Measurements from ENCODE around the gene DDX27. TPM values are rescaled to one million over a fixed set of nuclear protein-coding genes. Genes with fewer than 3 reads are reported as not detected.

Gene DDX27
- total and polyA plus RNA-seq, 2 of the 13 experiments (the other 11 are each of a cell fraction or from before 2014, with no cell fraction given) = 42.6 to 72.8 TPM

DNA sequence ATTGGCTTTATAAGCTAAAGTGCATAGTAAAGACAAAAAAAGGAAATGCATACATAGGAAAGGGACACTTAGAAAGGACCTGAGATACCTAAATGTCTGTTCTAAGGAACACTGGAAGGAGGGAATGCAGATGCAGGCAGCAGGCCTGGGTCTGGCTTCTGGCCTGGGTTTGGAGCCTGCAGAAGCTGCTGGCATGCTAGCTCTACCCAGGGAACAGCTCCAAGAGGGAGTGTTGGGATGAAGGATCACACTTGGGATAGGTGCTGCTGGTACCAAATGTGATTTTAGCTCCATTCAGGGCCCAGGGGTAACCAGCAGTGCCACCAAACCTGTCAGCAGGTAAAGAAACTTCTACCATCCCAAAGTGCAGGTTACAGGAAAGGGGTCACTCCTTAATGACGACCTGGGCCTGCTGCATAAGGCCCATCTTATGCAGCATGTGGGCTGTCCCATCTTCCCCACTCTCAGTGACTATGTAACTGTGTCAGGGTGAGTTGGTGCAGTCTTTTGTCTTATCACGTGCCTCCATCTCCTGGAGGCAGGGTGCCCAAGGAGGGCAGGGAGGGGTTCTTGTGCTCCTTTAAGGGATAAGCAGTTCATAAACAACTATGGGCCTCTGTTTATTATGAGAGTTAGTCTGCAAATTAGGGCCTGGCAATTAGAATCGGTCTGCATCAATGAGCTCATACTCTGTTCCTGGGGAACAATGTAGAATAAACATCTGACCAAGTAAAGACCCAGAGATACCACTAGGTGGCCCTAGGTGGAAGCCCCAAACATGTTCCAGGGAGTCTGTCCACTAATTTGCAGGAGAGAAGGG lies 26.9 kb downstream of the DDX27 start (continued):
- TF ChIP-seq, protein P1, sequence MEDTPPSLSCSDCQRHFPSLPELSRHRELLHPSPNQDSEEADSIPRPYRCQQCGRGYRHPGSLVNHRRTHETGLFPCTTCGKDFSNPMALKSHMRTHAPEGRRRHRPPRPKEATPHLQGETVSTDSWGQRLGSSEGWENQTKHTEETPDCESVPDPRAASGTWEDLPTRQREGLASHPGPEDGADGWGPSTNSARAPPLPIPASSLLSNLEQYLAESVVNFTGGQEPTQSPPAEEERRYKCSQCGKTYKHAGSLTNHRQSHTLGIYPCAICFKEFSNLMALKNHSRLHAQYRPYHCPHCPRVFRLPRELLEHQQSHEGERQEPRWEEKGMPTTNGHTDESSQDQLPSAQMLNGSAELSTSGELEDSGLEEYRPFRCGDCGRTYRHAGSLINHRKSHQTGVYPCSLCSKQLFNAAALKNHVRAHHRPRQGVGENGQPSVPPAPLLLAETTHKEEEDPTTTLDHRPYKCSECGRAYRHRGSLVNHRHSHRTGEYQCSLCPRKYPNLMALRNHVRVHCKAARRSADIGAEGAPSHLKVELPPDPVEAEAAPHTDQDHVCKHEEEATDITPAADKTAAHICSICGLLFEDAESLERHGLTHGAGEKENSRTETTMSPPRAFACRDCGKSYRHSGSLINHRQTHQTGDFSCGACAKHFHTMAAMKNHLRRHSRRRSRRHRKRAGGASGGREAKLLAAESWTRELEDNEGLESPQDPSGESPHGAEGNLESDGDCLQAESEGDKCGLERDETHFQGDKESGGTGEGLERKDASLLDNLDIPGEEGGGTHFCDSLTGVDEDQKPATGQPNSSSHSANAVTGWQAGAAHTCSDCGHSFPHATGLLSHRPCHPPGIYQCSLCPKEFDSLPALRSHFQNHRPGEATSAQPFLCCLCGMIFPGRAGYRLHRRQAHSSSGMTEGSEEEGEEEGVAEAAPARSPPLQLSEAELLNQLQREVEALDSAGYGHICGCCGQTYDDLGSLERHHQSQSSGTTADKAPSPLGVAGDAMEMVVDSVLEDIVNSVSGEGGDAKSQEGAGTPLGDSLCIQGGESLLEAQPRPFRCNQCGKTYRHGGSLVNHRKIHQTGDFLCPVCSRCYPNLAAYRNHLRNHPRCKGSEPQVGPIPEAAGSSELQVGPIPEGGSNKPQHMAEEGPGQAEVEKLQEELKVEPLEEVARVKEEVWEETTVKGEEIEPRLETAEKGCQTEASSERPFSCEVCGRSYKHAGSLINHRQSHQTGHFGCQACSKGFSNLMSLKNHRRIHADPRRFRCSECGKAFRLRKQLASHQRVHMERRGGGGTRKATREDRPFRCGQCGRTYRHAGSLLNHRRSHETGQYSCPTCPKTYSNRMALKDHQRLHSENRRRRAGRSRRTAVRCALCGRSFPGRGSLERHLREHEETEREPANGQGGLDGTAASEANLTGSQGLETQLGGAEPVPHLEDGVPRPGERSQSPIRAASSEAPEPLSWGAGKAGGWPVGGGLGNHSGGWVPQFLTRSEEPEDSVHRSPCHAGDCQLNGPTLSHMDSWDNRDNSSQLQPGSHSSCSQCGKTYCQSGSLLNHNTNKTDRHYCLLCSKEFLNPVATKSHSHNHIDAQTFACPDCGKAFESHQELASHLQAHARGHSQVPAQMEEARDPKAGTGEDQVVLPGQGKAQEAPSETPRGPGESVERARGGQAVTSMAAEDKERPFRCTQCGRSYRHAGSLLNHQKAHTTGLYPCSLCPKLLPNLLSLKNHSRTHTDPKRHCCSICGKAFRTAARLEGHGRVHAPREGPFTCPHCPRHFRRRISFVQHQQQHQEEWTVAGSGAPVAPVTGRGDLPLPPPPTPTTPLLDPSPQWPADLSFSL (CRISPR knock-in tag; IDR thresholded peaks at IDR 0.05) = no peak
- TF ChIP-seq GATA4 (IDR thresholded peaks at IDR 0.05; ENCODE audit: borderline replicate concordance, low read depth) (no peak), CC2D1A (CRISPR knock-in tag; IDR thresholded peaks at IDR 0.05) (no peak), RELA (CRISPR knock-in tag; IDR thresholded peaks at IDR 0.05) (no peak), ESRRA (CRISPR knock-in tag; IDR thresholded peaks at IDR 0.05; ENCODE audit: low read depth) (peak; percentile 43; the same call in 1 of the 2 replicates), ZNF615 (CRISPR knock-in tag; IDR thresholded peaks at IDR 0.05; ENCODE audit: borderline replicate concordance) (no peak), ZFP62 (CRISPR knock-in tag; IDR thresholded peaks at IDR 0.05) (no peak), XRCC5 (optimal IDR thresholded peaks at IDR 0.05; ENCODE audit: low read length) (peak; percentile 39), ELF3 (CRISPR knock-in tag; IDR thresholded peaks at IDR 0.05) (0 out of 2 replicates have a peak, but pooled peaks have one; percentile 33), HES4 (CRISPR knock-in tag; IDR thresholded peaks at IDR 0.05; ENCODE audit: borderline replicate concordance) (no peak), TARDBP (CRISPR knock-in tag; IDR thresholded peaks at IDR 0.05) (0 out of 2 replicates have a peak, but pooled peaks have one; percentile 13), AHR (CRISPR knock-in tag; IDR thresholded peaks at IDR 0.05) (no peak), FOXP1 (IDR thresholded peaks at IDR 0.05) (no peak), FOXP1 (CRISPR knock-in tag; IDR thresholded peaks at IDR 0.05) (0 out of 2 replicates have a peak, but pooled peaks have one; percentile 12), SMC3 (IDR thresholded peaks at IDR 0.05; ENCODE audit: low read length) (peak; percentile 74), ZEB1 (IDR thresholded peaks at IDR 0.05; ENCODE audit: insufficient replicate concordance, low read depth) (no peak)
- TF ChIP-seq, protein P2, sequence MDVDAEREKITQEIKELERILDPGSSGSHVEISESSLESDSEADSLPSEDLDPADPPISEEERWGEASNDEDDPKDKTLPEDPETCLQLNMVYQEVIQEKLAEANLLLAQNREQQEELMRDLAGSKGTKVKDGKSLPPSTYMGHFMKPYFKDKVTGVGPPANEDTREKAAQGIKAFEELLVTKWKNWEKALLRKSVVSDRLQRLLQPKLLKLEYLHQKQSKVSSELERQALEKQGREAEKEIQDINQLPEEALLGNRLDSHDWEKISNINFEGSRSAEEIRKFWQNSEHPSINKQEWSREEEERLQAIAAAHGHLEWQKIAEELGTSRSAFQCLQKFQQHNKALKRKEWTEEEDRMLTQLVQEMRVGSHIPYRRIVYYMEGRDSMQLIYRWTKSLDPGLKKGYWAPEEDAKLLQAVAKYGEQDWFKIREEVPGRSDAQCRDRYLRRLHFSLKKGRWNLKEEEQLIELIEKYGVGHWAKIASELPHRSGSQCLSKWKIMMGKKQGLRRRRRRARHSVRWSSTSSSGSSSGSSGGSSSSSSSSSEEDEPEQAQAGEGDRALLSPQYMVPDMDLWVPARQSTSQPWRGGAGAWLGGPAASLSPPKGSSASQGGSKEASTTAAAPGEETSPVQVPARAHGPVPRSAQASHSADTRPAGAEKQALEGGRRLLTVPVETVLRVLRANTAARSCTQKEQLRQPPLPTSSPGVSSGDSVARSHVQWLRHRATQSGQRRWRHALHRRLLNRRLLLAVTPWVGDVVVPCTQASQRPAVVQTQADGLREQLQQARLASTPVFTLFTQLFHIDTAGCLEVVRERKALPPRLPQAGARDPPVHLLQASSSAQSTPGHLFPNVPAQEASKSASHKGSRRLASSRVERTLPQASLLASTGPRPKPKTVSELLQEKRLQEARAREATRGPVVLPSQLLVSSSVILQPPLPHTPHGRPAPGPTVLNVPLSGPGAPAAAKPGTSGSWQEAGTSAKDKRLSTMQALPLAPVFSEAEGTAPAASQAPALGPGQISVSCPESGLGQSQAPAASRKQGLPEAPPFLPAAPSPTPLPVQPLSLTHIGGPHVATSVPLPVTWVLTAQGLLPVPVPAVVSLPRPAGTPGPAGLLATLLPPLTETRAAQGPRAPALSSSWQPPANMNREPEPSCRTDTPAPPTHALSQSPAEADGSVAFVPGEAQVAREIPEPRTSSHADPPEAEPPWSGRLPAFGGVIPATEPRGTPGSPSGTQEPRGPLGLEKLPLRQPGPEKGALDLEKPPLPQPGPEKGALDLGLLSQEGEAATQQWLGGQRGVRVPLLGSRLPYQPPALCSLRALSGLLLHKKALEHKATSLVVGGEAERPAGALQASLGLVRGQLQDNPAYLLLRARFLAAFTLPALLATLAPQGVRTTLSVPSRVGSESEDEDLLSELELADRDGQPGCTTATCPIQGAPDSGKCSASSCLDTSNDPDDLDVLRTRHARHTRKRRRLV (CRISPR knock-in tag; IDR thresholded peaks at IDR 0.05) = no peak
- TF ChIP-seq, protein P3, sequence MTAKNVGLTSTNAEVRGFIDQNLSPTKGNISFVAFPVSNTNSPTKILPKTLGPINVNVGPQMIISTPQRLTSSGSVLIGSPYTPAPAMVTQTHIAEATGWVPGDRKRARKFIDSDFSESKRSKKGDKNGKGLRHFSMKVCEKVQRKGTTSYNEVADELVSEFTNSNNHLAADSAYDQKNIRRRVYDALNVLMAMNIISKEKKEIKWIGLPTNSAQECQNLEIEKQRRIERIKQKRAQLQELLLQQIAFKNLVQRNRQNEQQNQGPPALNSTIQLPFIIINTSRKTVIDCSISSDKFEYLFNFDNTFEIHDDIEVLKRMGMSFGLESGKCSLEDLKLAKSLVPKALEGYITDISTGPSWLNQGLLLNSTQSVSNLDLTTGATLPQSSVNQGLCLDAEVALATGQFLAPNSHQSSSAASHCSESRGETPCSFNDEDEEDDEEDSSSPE (CRISPR knock-in tag; IDR thresholded peaks at IDR 0.05) = no peak
